Skeletal muscle tissue (tissue), 4 donors: ENCODE results near the gene TM9SF3. TPM values are rescaled to one million over a fixed set of nuclear protein-coding genes. Genes with fewer than 3 reads are reported as not detected.

ENCODE experiments used
- H3K27ac ChIP-seq: one replicate; pipeline ENCODE4 v1.7.0; 2013; ENCODE audit warnings: mild to moderate bottlenecking, low read depth, low read length, inconsistent platforms
- H3K27me3 ChIP-seq, 3 donors: one replicate each; pipeline ENCODE4 v1.7.0; 2013; ENCODE audit warnings: low read length in 3 of 3; ENCODE audit not compliant: control insufficient read depth in 3 of 3, insufficient read depth in 3 of 3
- H3K36me3 ChIP-seq, 3 donors: one replicate each; pipeline ENCODE4 v1.7.0; 2013; ENCODE audit warnings: low read length in 3 of 3; ENCODE audit not compliant: control insufficient read depth in 3 of 3, insufficient read depth in 3 of 3
- H3K4me1 ChIP-seq, 3 donors: one replicate each; pipeline ENCODE4 v1.7.0; 2013; ENCODE audit warnings: low read length in 3 of 3, mild to moderate bottlenecking in 3 of 3; ENCODE audit not compliant: control insufficient read depth in 3 of 3, insufficient read depth in 3 of 3
- H3K4me3 ChIP-seq, 3 donors: one replicate each; pipeline ENCODE4 v1.7.0; 2013; ENCODE audit warnings: low read length in 3 of 3
- H3K9ac ChIP-seq, 3 donors: one replicate each; pipeline ENCODE4 v1.7.0; 2013; ENCODE audit warnings: low read length in 3 of 3, mild to moderate bottlenecking in 3 of 3, moderate library complexity in 2 of 3, low read depth in 1 of 3
- H3K9me3 ChIP-seq, 3 donors: one replicate each; pipeline ENCODE4 v1.7.0; 2013; ENCODE audit warnings: low read length in 3 of 3; ENCODE audit not compliant: control insufficient read depth in 3 of 3
- total RNA-seq: library from RNA; depleted of rRNA; stranded (reverse); fragments of >200 nt; gene quantifications from one replicate; pipeline ENCODE4 v1.2.3, GENCODE V29; 2014
- donor health status: Osteomylitis.

TM9SF3 gene
- total RNA-seq, 1 donor from 2014 or later: 70.5 TPM

DNA sequence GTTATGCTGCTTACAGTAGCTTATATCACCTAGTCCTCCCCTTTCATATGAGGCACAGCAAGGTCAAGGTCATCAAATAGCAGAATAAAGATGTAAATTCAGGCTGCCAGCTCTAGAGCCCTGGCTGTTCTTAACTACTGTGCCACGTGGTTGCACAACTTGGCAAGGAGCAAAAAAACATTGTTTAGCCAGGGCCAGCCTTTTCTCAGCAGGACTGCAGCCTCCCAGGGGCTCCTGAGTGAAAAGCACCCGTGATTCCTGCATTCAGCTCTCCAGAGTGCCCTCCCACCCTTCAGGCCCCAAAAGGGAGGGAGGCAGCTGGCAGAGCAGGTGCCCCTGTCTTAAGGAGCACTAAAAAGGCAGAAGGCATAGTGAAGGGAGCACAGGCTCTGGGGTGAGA lies 31.8 kb upstream of the TM9SF3 start:
- Histone ChIP-seq H3K27me3 (no peaks in the 10 kb centered on the region), H3K27ac (no peak overlapping the region), H3K4me1 (peaks cover 5 to 11% (median 6%) of the 10 kb centered on the region in 3 donors), H3K36me3 (no peaks in the 10 kb centered on the region), H3K9me3 (no peaks in the 10 kb centered on the region), H3K4me3 (no peak overlapping the region), H3K9ac (no peak overlapping the region)

DNA sequence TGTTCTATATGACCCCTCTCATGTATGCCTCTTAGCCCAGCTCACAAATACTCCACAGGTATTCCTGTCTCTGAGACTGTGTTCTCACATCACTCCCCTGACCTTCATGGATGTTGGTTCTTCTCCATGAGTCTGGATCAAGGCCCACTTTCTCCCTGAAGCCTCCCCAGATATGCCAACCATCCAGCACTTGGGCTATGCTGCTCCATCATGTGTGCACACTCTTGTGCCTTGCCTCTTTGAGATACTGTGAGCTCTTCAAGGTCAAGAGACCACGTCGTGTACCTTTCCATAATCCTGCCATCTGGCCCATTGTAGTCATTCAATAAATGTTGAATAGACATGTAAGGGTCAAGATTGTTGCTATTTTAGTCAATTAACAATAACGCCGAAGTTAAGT lies 30.1 kb upstream of the TM9SF3 start:
- no peaks in the 10 kb centered on the region for H3K27me3 ChIP-seq
- H3K4me3 ChIP-seq: no peak overlapping the region
- no peaks in the 10 kb centered on the region for H3K36me3 ChIP-seq
- H3K27ac ChIP-seq: no peak overlapping the region
- H3K9ac ChIP-seq: no peak overlapping the region
- H3K9me3 ChIP-seq: no peaks in the 10 kb centered on the region
- peaks cover 5 to 11% (median 6%) of the 10 kb centered on the region in 3 donors for H3K4me1 ChIP-seq

DNA sequence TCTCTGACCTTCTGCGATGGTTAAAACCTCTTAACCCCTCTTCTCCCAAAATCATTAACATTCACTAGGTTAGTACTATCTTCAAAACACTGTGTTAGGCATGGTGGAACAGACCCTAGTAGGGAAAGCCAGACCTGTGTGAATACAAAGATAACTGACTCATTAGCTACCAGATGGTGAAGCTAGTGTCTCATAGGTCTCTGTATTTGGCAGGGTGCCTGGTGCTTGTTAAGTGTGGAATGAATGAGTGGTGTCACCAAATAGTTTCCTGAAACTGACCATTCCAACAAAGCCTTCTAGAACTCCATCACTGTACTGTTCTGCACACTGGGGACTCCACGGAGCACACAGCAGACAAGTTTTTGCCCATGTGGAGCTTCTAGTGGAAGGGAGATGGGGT lies 27.7 kb upstream of the TM9SF3 start:
- Histone ChIP-seq H3K4me1 (peaks cover 5 to 11% (median 6%) of the 10 kb centered on the region in 3 donors), H3K27me3 (peaks cover 0 to 3% (median 0%) of the 10 kb centered on the region in 3 donors), H3K27ac (no peak overlapping the region), H3K9ac (no peak overlapping the region), H3K9me3 (no peaks in the 10 kb centered on the region), H3K36me3 (no peaks in the 10 kb centered on the region), H3K4me3 (no peak overlapping the region)

DNA sequence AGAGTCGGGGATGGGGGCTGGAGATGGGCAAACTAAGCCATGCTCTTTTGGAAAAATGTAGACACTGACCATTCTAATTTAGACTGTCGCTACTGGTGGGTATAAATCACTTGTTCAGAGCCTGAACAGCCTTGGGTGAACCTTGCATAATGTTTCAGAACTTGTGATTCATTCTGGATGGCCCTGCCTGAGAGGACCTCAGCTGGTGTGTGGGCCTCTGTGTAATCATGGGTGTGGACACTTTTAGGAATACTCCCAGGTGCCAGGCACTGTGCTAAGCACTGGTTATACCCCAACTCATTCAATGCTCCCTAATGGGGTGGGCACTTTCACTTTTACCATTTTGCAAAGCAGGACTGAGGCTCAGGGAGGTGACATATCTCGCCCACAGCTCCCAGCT lies 26.8 kb upstream of the TM9SF3 start:
- H3K4me3 ChIP-seq: no peak overlapping the region
- H3K9ac ChIP-seq: no peak overlapping the region
- no peaks in the 10 kb centered on the region for H3K9me3 ChIP-seq
- peaks cover 5 to 8% (median 5%) of the 10 kb centered on the region in 3 donors for H3K4me1 ChIP-seq
- no peak overlapping the region for H3K27ac ChIP-seq
- H3K27me3 ChIP-seq: peaks cover 0 to 3% (median 0%) of the 10 kb centered on the region in 3 donors
- no peaks in the 10 kb centered on the region for H3K36me3 ChIP-seq

DNA sequence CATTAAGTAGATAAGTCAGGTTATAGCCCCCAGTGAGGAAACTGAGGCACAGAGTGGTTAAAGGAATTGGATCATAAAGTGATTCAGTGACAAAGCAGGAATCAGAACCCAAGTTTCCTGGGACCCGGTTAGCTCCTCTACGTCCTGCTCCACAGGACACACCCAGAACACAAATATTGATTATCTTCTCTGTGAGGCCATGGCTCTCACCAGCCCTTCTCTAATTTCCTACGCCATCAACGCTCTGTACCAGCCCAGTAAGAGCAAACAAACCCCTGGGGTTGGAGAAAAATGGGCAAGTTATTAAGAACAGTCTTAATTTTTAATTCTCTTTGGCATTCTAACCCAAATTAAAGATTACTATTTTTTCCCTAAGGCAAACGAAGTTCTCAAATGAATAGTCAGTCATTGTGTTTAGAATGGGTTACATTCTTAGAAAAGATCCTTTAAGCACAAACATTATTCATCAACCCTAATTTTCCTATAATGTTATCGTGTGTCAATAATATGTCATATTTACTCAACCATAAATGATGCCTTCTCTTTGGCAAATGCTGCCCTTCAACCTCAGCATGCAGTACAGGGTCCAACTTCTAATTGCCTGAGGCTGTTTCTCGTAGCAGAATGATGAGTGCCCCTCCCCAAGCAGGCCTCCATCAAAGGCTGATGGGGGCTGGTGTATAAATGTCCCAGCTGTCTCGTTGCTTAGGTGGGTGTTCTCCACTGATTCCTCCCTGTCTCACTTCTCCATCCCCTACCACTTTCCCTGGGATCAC lies 25.4 kb upstream of the TM9SF3 start:
- Histone ChIP-seq H3K4me1 (no peaks in the 10 kb centered on the region), H3K27ac (no peak overlapping the region), H3K4me3 (no peak overlapping the region), H3K9me3 (no peaks in the 10 kb centered on the region), H3K36me3 (no peaks in the 10 kb centered on the region), H3K9ac (no peak overlapping the region), H3K27me3 (peaks cover 0 to 3% (median 0%) of the 10 kb centered on the region in 3 donors)

DNA sequence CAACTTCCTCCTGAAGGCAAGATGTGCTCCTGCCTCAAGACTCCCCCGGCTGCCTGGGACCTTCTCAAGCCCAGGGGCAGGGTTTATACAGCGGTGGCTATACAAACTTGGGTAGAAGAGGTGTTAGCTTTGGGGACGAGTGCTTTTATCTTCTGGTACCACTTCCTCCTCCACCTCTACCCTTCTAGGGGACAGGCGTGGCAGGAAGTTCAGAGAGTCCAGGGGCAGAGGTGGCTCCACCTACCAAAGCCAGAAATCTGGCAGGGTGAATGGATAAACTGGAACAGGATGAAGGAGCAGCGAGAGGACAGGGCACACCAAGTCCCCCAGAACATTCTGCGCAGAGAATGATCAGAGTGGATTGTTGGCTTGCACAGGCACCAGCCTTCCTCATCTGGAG lies 24.0 kb upstream of the TM9SF3 start:
- no peaks in the 10 kb centered on the region for H3K9me3 ChIP-seq
- no peaks in the 10 kb centered on the region for H3K36me3 ChIP-seq
- H3K4me1 ChIP-seq: peaks cover 0 to 5% (median 2%) of the 10 kb centered on the region in 3 donors

DNA sequence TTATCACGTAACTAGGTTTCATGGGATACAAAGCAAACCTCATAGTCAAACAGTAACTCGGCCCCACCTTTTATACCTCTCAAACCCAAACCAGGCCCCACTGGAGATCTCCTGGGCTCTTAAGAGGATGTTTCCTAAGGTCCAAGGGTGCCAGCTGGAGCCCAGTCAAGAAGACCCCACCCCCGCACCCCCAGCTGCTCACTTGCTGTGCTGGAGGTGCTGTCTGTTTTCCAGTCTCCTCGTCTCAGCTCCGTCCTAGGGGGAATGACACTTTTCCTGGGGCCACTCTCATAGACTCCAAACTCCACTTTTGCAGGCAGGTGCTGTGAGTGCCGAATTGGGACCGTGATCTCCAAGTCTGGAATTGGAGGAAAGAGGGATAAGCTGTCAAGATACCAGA lies 22.7 kb upstream of the TM9SF3 start:
- no peaks in the 10 kb centered on the region for H3K36me3 ChIP-seq
- no peaks in the 10 kb centered on the region for H3K9me3 ChIP-seq
- H3K27me3 ChIP-seq: peaks cover 0 to 3% (median 0%) of the 10 kb centered on the region in 3 donors
- peaks cover 0 to 5% (median 2%) of the 10 kb centered on the region in 3 donors for H3K4me1 ChIP-seq
- H3K27ac ChIP-seq: no peak overlapping the region
- H3K9ac ChIP-seq: no peak overlapping the region
- no peak overlapping the region for H3K4me3 ChIP-seq

More for the DNA sequence above, 24.0 kb upstream of the TM9SF3 start:
- Histone ChIP-seq H3K27me3 (peaks cover 0 to 3% (median 0%) of the 10 kb centered on the region in 3 donors), H3K27ac (no peak overlapping the region), H3K9ac (no peak overlapping the region), H3K4me3 (no peak overlapping the region)

DNA sequence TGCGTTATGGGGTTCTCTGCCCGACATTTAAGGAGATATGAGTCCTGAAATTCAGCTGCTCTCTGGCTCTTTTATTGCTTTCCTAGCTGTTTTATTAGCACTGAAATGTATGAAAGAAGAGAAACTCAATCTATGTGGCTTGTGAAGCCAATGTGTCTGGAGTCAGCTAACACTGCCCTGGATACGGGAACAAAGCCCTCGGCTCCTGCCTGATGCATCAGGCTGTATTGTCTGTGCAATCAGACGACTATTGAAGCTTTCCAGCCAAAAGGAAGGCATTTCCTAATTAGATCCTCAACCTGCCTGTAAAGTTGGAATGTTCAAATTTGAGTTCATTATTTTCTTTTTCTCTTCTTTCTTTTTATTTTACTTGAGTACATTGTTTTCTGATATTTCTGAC lies 22.0 kb upstream of the TM9SF3 start:
- Histone ChIP-seq H3K27ac (no peak overlapping the region), H3K36me3 (no peaks in the 10 kb centered on the region), H3K9me3 (no peaks in the 10 kb centered on the region), H3K4me1 (peaks cover 0 to 5% (median 2%) of the 10 kb centered on the region in 3 donors), H3K4me3 (no peak overlapping the region), H3K27me3 (peaks cover 0 to 3% (median 0%) of the 10 kb centered on the region in 3 donors), H3K9ac (no peak overlapping the region)

DNA sequence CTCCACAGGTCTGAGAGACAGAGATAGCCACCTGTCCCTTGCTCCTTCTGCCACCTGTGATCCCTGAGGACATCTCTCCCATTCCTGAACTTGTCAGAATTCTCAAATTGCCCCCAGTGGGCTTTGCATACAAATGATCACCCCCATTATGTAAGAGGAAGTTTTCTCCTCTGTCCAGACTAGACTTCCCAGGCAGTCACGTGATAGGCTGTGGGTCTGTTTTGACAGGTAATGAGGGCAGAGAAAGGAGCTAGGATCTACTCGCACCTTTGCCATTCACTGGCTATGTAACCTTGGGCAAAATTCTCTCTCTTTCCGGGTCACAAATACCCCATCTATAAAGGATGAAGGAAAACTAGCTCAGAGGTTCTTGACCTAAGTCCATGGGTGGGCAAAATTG lies 21.4 kb upstream of the TM9SF3 start:
- Histone ChIP-seq H3K4me3 (no peak overlapping the region), H3K27ac (no peak overlapping the region), H3K36me3 (no peaks in the 10 kb centered on the region), H3K9ac (no peak overlapping the region), H3K9me3 (no peaks in the 10 kb centered on the region), H3K27me3 (peaks cover 0 to 3% (median 0%) of the 10 kb centered on the region in 3 donors), H3K4me1 (peaks cover 0 to 5% (median 2%) of the 10 kb centered on the region in 3 donors)

DNA sequence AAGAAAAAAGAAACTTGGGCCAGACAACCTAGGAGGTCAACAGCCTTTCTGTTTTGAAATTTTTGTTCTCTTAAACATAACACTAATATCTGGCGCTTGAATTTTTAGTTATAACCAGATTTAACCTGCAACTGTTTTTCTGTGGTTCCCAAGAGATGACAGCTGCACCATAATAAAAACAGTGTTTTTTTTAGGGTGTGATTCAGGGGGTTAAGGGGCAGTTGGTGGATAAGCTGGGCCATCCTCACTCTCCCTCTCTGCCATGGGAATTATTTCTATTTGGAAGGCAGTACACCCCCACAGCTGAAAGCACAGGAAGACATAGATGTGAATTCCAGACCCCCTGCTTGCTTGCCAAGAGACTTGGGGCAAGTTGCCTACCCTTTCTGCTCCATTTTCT lies 20.1 kb upstream of the TM9SF3 start:
- Histone ChIP-seq H3K4me3 (no peak overlapping the region), H3K27me3 (peaks cover 0 to 3% (median 0%) of the 10 kb centered on the region in 3 donors), H3K4me1 (peaks cover 0 to 5% (median 2%) of the 10 kb centered on the region in 3 donors), H3K27ac (no peak overlapping the region), H3K36me3 (no peaks in the 10 kb centered on the region), H3K9me3 (no peaks in the 10 kb centered on the region), H3K9ac (no peak overlapping the region)
